DOHH2 (cell line): ENCODE data around the gene PAX3.

Source experiments
- H3F3A ChIP-seq: fragments of 200-600 bp; sonication (generic), shearing (Covaris generic); 2 replicates; pipeline ENCODE4 v1.6.0; 2016; ENCODE audit warnings: antibody characterized with exemption, mild to moderate bottlenecking; ENCODE audit not compliant: control insufficient read depth, insufficient read depth
- H3K27ac ChIP-seq: fragments of 200-600 bp; sonication (generic); 2 replicates; pipeline ENCODE4 v1.5.1; 2014; ENCODE audit warnings: low read depth, mild to moderate bottlenecking, low read length, moderate library complexity
- H3K27me3 ChIP-seq: fragments of 200-600 bp; sonication (generic); 2 replicates; pipeline ENCODE4 v1.6.1; 2014; ENCODE audit warnings: mild to moderate bottlenecking, low read length, mixed read lengths; ENCODE audit not compliant: control insufficient read depth
- H3K36me3 ChIP-seq: fragments of 200-600 bp; sonication (generic); 2 replicates; pipeline ENCODE4 v1.6.1; 2014; ENCODE audit warnings: mild to moderate bottlenecking, low read length, moderate library complexity, mixed read lengths; ENCODE audit not compliant: control insufficient read depth
- H3K4me1 ChIP-seq: fragments of 200-600 bp; sonication (generic); 2 replicates; pipeline ENCODE4 v1.6.1; 2014; ENCODE audit warnings: mild to moderate bottlenecking, low read length, mixed read lengths; ENCODE audit not compliant: control insufficient read depth
- H3K4me2 ChIP-seq: fragments of 200-600 bp; sonication (generic); 2 replicates; pipeline ENCODE4 v1.6.0; 2014; ENCODE audit warnings: mild to moderate bottlenecking, low read length, moderate library complexity
- H3K4me3 ChIP-seq: fragments of 200-600 bp; sonication (generic); 2 replicates; pipeline ENCODE4 v1.5.1; 2014; ENCODE audit warnings: mild to moderate bottlenecking, low read length, mixed read lengths
- H3K79me2 ChIP-seq: fragments of 200-600 bp; sonication (generic); 2 replicates; pipeline ENCODE4 v1.6.1; 2014; ENCODE audit warnings: mild to moderate bottlenecking, low read length, mixed read lengths; ENCODE audit not compliant: control insufficient read depth
- H3K9me2 ChIP-seq: fragments of 200-600 bp; sonication (generic); replicated peaks from 2 replicates; pipeline ENCODE4 v1.6.1; 2014; ENCODE audit warnings: mild to moderate bottlenecking, low read length, mixed read lengths; ENCODE audit not compliant: control insufficient read depth
- H3K9me3 ChIP-seq: fragments of 200-600 bp; sonication (generic); 2 replicates; pipeline ENCODE4 v1.6.1; 2014; ENCODE audit warnings: antibody characterized with exemption, low read length, mixed read lengths; ENCODE audit not compliant: control insufficient read depth, insufficient read depth
- H4K20me1 ChIP-seq: fragments of 200-600 bp; sonication (generic); 2 replicates; pipeline ENCODE4 v1.6.0; 2014; ENCODE audit warnings: low read depth, mild to moderate bottlenecking, antibody characterized with exemption, low read length, moderate library complexity; ENCODE audit not compliant: control insufficient read depth, insufficient read depth
- CTCF ChIP-seq: fragments of 200-600 bp; sonication (generic); IDR thresholded peaks from one replicate; pipeline ENCODE4 v1.5.1; 2014; ENCODE audit warnings: antibody characterized with exemption, mild to moderate bottlenecking, low read depth, low read length; ENCODE audit not compliant: poor library complexity, severe bottlenecking
- EZH2phosphoT487 ChIP-seq: fragments of 200-600 bp; sonication (generic); IDR thresholded peaks from 2 replicates; pipeline ENCODE4 v1.6.1; 2017; ENCODE audit warnings: borderline replicate concordance, mild to moderate bottlenecking, antibody characterized with exemption, low read length, moderate library complexity, mixed read lengths

Gene PAX3

GRCh38 chr2:222270396-222270795, 28.4 kb downstream of the PAX3 start:
- no peaks in the 10 kb centered on the region for H4K20me1 ChIP-seq
- no peaks in the 10 kb centered on the region for H3K36me3 ChIP-seq
- TF ChIP-seq CTCF = no peak
- no peak for TF ChIP-seq EZH2phosphoT487
- no peaks in the 10 kb centered on the region for H3K9me3 ChIP-seq
- H3K79me2 ChIP-seq = no peaks in the 10 kb centered on the region
- H3K4me2 ChIP-seq = no peak overlapping the region
- H3K4me3 ChIP-seq = no peak overlapping the region
- H3K27ac ChIP-seq = no peak overlapping the region
- no peaks in the 10 kb centered on the region for H3F3A ChIP-seq
- H3K4me1 ChIP-seq = no peaks in the 10 kb centered on the region
- H3K27me3 ChIP-seq = 0 out of 2 replicates have a peak, but pooled peaks cover 2% of the 10 kb centered on the region
- H3K9me2 ChIP-seq = no peaks in the 10 kb centered on the region

- Histone ChIP-seq H3K79me2 (no peaks in the 10 kb centered on the region), H3F3A (no peaks in the 10 kb centered on the region), H3K4me1 (no peaks in the 10 kb centered on the region), H3K9me2 (no peaks in the 10 kb centered on the region), H4K20me1 (no peaks in the 10 kb centered on the region), H3K36me3 (no peaks in the 10 kb centered on the region), H3K27ac (no peak overlapping the region), H3K27me3 (no peaks in the 10 kb centered on the region), H3K4me3 (no peak overlapping the region), H3K9me3 (no peaks in the 10 kb centered on the region), H3K4me2 (no peak overlapping the region)
- TF ChIP-seq CTCF (no peak), EZH2phosphoT487 (no peak)
Measured at GRCh38 chr2:222269132-222269531, 29.7 kb downstream of the PAX3 start.

GRCh38 chr2:222268311-222268990, 30.3 kb downstream of the PAX3 start:
- TF ChIP-seq EZH2phosphoT487 (no peak), CTCF (no peak)
- no peaks in the 10 kb centered on the region for H3F3A ChIP-seq
- no peak overlapping the region for H3K27ac ChIP-seq
- no peak overlapping the region for H3K4me3 ChIP-seq
- H3K4me1 ChIP-seq = no peaks in the 10 kb centered on the region
- no peaks in the 10 kb centered on the region for H3K9me3 ChIP-seq
- H3K4me2 ChIP-seq = no peak overlapping the region
- H3K79me2 ChIP-seq = no peaks in the 10 kb centered on the region
- H3K36me3 ChIP-seq = no peaks in the 10 kb centered on the region
- H3K9me2 ChIP-seq = no peaks in the 10 kb centered on the region
- no peaks in the 10 kb centered on the region for H4K20me1 ChIP-seq
- H3K27me3 ChIP-seq = no peaks in the 10 kb centered on the region
